Transverse colon (tissue), 4 donors: Measurements from ENCODE around the gene ELOVL3. TPM values are rescaled to one million over a fixed set of nuclear protein-coding genes. Genes with fewer than 3 reads are reported as not detected.

Experiments used
- DNase-seq: peaks from one replicate; pipeline ENCODE4 v3.0.0-alpha.2; 2019
- H3K27ac ChIP-seq, 4 donors: fragments of 200-600 bp; sonication (generic); 2 replicates each; pipeline ENCODE4 v1.5.1; 2016 to 2018; ENCODE audit warnings: inconsistent platforms in 4 of 4
- H3K27me3 ChIP-seq: fragments of 200-600 bp; sonication (generic); 2 replicates; pipeline ENCODE4 v1.5.1; 2017; ENCODE audit warnings: inconsistent platforms
- H3K36me3 ChIP-seq, 4 donors: fragments of 200-600 bp; sonication (generic); 2 replicates each; pipeline ENCODE4 v1.5.1; 2017 to 2019; ENCODE audit warnings: inconsistent platforms in 4 of 4
- H3K4me1 ChIP-seq, 4 donors: fragments of 200-600 bp; sonication (generic); 2 replicates each; pipeline ENCODE4 v1.5.1; 2017 to 2020; ENCODE audit warnings: inconsistent platforms in 4 of 4
- H3K4me3 ChIP-seq, 4 donors: fragments of 200-600 bp; sonication (generic); 1 replicate in 1 of 4; 2 replicates in 3 of 4; pipeline versions ENCODE4 v1.5.1 to v1.6.1; 2017 to 2019; ENCODE audit warnings: inconsistent platforms in 4 of 4
- H3K9me3 ChIP-seq, 2 donors: fragments of 200-600 bp; sonication (generic); 2 replicates each; pipeline ENCODE4 v1.5.1; 2017 to 2019; ENCODE audit warnings: inconsistent platforms in 2 of 2
- CTCF ChIP-seq, 5 experiments: fragments of 200-600 bp in 3 of 5; fragments of 450-650 bp in 2 of 5; sonication (generic) in 3 of 5; IDR thresholded peaks; 1 replicate in 2 of 5; 2 replicates in 3 of 5; pipeline ENCODE4 v1.5.1; 2016 to 2017; ENCODE audit warnings: antibody characterized with exemption in 5 of 5, inconsistent platforms in 3 of 5, mild to moderate bottlenecking in 2 of 5, moderate library complexity in 1 of 5
- EP300 ChIP-seq: sonication (generic); formaldehyde crosslinking; IDR thresholded peaks from one replicate; pipeline ENCODE4 v1.6.1; 2017; ENCODE audit warnings: antibody characterized with exemption, low read depth
- POLR2A ChIP-seq: fragments of 450-650 bp; IDR thresholded peaks from one replicate; pipeline ENCODE4 v1.6.1; 2016; ENCODE audit warnings: antibody characterized with exemption, mild to moderate bottlenecking, moderate library complexity
- POLR2AphosphoS5 ChIP-seq, 3 donors: sonication (generic); formaldehyde crosslinking; IDR thresholded peaks; one replicate each; pipeline ENCODE4 v1.6.1; 2016; ENCODE audit warnings: antibody characterized with exemption in 3 of 3
- WGBS, 2 donors: methylation state at CpG; one replicate each; pipeline ENCODE4 v1.1.5; 2018; ENCODE audit warnings: low coverage in 1 of 2; 5-methylcytosine and 5-hydroxymethylcytosine counted together
- in situ Hi-C, 4 donors: fragments of 200-750 bp; cut with MboI; loops; one replicate each; pipeline versions ENCODE4 v1.15.0 to v1.15.1; 2017; ENCODE audit warnings: low sequenced_read_pairs in 3 of 4, low pct_ligation_motif_present in 1 of 4, low pct_unique_long_range_greater_than_20kb in 1 of 4
- intact Hi-C: fragments of 100-400 bp; cut with DNase I; formaldehyde crosslinking; loops from one replicate; pipeline ENCODE4 v1.15.1; 2023; ENCODE audit warnings: low total_unique reads
- total RNA-seq, 4 donors: library from RNA; depleted of rRNA; stranded (reverse); fragments of >200 nt; gene quantifications; one replicate each; pipeline ENCODE4 v1.1.0, GENCODE V29; 2016

Gene ELOVL3
- total RNA-seq, 4 donors from 2014 or later: not detected

- Histone ChIP-seq H3K9me3 (no peaks in the 10 kb centered on the region), H3K36me3 (no peaks in the 10 kb centered on the region), H3K4me3 (peak within 1 kb of the TSS; percentile 39 to 63 (median 44)), H3K4me1 (peaks cover 13 to 34% (median 32%) of the 10 kb centered on the region in 4 donors), H3K27me3 (peaks cover 47% of the 10 kb centered on the region), H3K27ac (no peak within 1 kb of the TSS)
- 3 to 5% methylated on average over 4 to 32 of the region's 57 CpGs for WGBS, 2 donors
- TF ChIP-seq EP300 (no peak), POLR2AphosphoS5 (IDR thresholded peaks at IDR 0.05) (no peak), POLR2A (no peak), CTCF (IDR thresholded peaks at IDR 0.05) (no peak)
- in situ Hi-C loops (no loop called here), intact Hi-C loops (no loop called here)
- peak; percentile 93 for DNase-seq
Observed at GRCh38 chr10:102241444-102242117, 15.5 kb downstream of the ELOVL3 start, which contains the start of gene PITX3. Gene PITX3, minus strand, starts transcription at chr10:102241512. Its CDS starts 9,432 bp downstream, at chr10:102232080.

GRCh38 chr10:102242118-102242485, 16.0 kb downstream of the ELOVL3 start:
- WGBS, 2 donors: 17 to 18% methylated on average over 1 to 7 of the region's 7 CpGs
- H3K36me3 ChIP-seq: no peaks in the 10 kb centered on the region
- in situ Hi-C loops (no loop called here), intact Hi-C loops (no loop called here)
- H3K4me1 ChIP-seq: peaks cover 13 to 40% (median 37%) of the 10 kb centered on the region in 4 donors
- no peak overlapping the region for H3K27ac ChIP-seq
- peak overlapping the region in 3 of 4 donors; percentile 39 to 63 (median 48) for H3K4me3 ChIP-seq
- peaks cover 42% of the 10 kb centered on the region for H3K27me3 ChIP-seq
- no peak for DNase-seq
- TF ChIP-seq CTCF (IDR thresholded peaks at IDR 0.05) (no peak), EP300 (no peak), POLR2A (no peak), POLR2AphosphoS5 (IDR thresholded peaks at IDR 0.05) (no peak)
- H3K9me3 ChIP-seq: no peaks in the 10 kb centered on the region

- no peak for DNase-seq
- Histone ChIP-seq H3K27ac (no peak overlapping the region), H3K4me3 (no peak overlapping the region), H3K36me3 (no peaks in the 10 kb centered on the region), H3K9me3 (no peaks in the 10 kb centered on the region), H3K4me1 (peaks cover 21 to 52% (median 48%) of the 10 kb centered on the region in 4 donors), H3K27me3 (peaks cover 34% of the 10 kb centered on the region)
- intact Hi-C loops (no loop called here), in situ Hi-C loops (no loop called here)
- TF ChIP-seq POLR2A (no peak), POLR2AphosphoS5 (IDR thresholded peaks at IDR 0.05) (no peak), EP300 (no peak), CTCF (IDR thresholded peaks at IDR 0.05) (no peak)
- 82 to 91% methylated on average over 2 of the region's 2 CpGs for WGBS, 2 donors
Observed at GRCh38 chr10:102243309-102243708, 17.2 kb downstream of the ELOVL3 start.

DNA sequence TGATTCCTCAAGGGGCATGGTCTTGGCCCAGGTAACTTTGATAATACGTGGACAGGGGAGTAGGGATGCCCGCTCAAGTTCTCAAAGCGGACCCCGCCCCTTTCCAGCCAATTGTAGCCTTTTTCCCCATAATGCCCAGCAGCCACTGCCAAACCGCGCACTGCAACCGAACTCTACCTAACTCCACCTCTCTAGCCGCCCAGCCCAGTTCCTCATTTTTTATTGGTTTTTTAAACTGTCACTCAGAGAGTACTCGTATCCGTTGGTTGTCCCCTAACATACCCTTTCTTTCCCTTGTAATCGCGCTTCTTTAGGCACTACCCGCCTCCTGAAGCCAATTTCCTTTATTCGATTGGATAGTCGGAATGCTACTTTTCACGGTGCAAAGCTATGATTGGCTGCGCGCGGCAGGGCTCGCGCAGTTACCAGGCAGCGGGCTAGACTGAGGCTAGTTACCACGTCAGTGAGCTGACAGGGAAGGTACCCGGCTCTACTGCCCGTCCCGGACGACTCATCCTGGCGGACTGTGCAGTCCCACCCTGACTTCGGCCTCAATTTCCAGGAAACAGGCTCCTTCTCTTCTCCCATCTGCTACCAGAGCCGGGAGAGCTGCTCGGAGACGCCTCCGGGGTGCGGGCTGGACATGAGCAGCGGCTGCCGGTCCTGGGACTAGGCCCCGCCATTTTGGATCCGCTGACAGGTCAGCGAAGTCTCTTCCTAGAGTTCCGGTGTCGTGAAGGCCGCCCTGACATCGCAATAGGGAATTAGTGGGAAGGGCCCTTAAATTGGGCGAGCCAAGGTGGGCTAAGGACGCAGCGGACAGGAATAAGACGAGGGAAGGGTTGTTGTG, 19.2 kb downstream of the ELOVL3 start, which contains the start of gene GBF1:
Gene GBF1 (plus strand): TSS at position 451 of the 850 bp plus-strand sequence. CDS start 13,407 bp downstream, outside the sequence.
- H3K27ac ChIP-seq: peak within 1 kb of the TSS; percentile 92 to 98 (median 94)
- H3K9me3 ChIP-seq: no peaks in the 10 kb centered on the region
- H3K27me3 ChIP-seq: peaks cover 16% of the 10 kb centered on the region
- in situ Hi-C loops (no loop called here), intact Hi-C loops (no loop called here)
- no peaks in the 10 kb centered on the region for H3K36me3 ChIP-seq
- H3K4me3 ChIP-seq: peak within 1 kb of the TSS; percentile 70 to 95 (median 86)
- peak; percentile 99 for TF ChIP-seq POLR2A
- TF ChIP-seq POLR2AphosphoS5 (IDR thresholded peaks at IDR 0.05): peak; percentile 99 to 100 (median 99)
- no peak for TF ChIP-seq EP300
- no peak for TF ChIP-seq CTCF (IDR thresholded peaks at IDR 0.05)
- DNase-seq: peak; percentile 95
- WGBS, 2 donors: 0 to 1% methylated on average over 13 to 47 of the region's 47 CpGs
- H3K4me1 ChIP-seq: peaks cover 26 to 72% (median 54%) of the 10 kb centered on the region in 4 donors
